GM23338 (cell line): ENCODE results near the gene CDC42BPG.

ENCODE experiments used
- CTCF ChIP-seq, 2 experiments: fragments of 200-600 bp in 1 of 2; sonication (generic) in 1 of 2; conservative IDR thresholded peaks; 2 replicates each; pipeline versions ENCODE4 v1.5.1 to v1.6.1; 2016 to 2017; ENCODE audit warnings: antibody characterized with exemption in 2 of 2, low read depth in 2 of 2, mild to moderate bottlenecking in 2 of 2, moderate library complexity in 1 of 2
- POLR2AphosphoS5 ChIP-seq: IDR thresholded peaks from 2 replicates; pipeline ENCODE4 v1.6.1; 2016; ENCODE audit warnings: antibody characterized with exemption, low read depth

- TF ChIP-seq CTCF (conservative IDR thresholded peaks at IDR 0.05; ENCODE audit: low read depth in 2 of 2) (no peak), POLR2AphosphoS5 (no peak)
Observed at GRCh38 chr11:64843686-64844329, 645 bp downstream of the CDC42BPG start.
